RWPE1 (cell line): Measurements from ENCODE around the gene KCTD21.

Experiments
- CTCF ChIA-PET: fragments of 350-600 bp; sonication (Branson Sonifier 250); formaldehyde crosslinking; extraction: SDS; loops from one replicate; lab custom pipeline; 2021; lab: Yijun Ruan, JAX
- POLR2A ChIA-PET: fragments of 400-600 bp; formaldehyde crosslinking; extraction: SDS; loops from one replicate; lab custom pipeline; 2020; ENCODE audit warnings: antibody characterized with exemption; ENCODE audit not compliant: low non-redundant PET; lab: Yijun Ruan, JAX
- DNase-seq: peaks from one replicate; pipeline ENCODE4 v3.0.0; 2012; ENCODE audit warnings: low spot score
- H3K27ac ChIP-seq: fragments of 450-650 bp; 2 replicates; pipeline ENCODE4 v1.5.1; 2017
- TF ChIP-seq, protein P1 (sequence below): fragments of 450-650 bp; conservative IDR thresholded peaks from 2 replicates; pipeline ENCODE4 v1.5.1; 2017; ENCODE audit warnings: low read depth, mild to moderate bottlenecking

Gene KCTD21

DNA sequence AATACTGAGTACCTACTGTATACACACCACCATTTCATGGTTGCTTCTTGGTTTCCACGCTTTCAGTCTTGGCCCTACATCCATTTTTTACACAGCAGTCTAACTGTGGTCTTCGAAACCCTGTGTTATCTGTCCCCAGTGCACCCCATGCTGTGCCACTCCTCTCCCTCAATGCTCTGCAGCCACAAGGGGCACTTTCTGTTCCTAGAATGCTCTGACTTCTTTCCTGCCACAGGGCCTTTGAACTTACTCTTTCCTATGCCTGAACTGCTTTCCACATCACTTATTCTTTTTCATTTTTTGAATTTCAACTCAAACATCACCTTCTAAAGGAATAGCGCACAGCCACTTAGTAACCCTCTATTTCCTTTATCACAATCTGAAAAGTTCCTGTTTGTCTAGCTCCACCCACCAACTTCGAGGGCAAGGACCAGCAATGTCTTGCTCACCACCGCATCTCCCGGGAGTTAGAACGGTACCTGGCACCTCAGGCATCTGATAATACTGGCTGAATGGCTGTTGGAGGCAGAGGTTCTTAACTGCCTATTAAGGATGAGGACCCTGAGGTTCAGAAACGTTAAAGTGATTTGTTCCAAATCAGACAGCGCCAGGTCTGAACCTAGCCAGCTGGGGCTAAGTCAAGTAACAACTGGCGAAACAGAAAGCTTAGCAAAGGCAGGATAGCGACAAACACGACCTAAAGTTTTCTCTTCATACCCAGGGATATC is 49.6 kb downstream of the KCTD21 start:
- peak; percentile 39 for DNase-seq
- TF ChIP-seq, protein P1, sequence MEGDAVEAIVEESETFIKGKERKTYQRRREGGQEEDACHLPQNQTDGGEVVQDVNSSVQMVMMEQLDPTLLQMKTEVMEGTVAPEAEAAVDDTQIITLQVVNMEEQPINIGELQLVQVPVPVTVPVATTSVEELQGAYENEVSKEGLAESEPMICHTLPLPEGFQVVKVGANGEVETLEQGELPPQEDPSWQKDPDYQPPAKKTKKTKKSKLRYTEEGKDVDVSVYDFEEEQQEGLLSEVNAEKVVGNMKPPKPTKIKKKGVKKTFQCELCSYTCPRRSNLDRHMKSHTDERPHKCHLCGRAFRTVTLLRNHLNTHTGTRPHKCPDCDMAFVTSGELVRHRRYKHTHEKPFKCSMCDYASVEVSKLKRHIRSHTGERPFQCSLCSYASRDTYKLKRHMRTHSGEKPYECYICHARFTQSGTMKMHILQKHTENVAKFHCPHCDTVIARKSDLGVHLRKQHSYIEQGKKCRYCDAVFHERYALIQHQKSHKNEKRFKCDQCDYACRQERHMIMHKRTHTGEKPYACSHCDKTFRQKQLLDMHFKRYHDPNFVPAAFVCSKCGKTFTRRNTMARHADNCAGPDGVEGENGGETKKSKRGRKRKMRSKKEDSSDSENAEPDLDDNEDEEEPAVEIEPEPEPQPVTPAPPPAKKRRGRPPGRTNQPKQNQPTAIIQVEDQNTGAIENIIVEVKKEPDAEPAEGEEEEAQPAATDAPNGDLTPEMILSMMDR: no peak
- POLR2A ChIA-PET: no interaction called here
- H3K27ac ChIP-seq: peak overlapping the region; percentile 69
- CTCF ChIA-PET: interaction anchor here (0.9 kb wide), 1 partner anchor 425 kb away, joined by 3 read pairs; no protein-coding TSS in a partner anchor

- H3K27ac ChIP-seq: no peak overlapping the region
- CTCF ChIA-PET: no interaction called here
- POLR2A ChIA-PET: no interaction called here
- DNase-seq: peak; percentile 42
- TF ChIP-seq, protein P1: no peak
Observed at GRCh38 chr11:78138291-78138690, 50.1 kb downstream of the KCTD21 start.

- TF ChIP-seq, protein P1: no peak
- ChIA-PET POLR2A (no interaction called here), CTCF (no interaction called here)
- no peak overlapping the region for H3K27ac ChIP-seq
- no peak for DNase-seq
Observed at GRCh38 chr11:78132475-78132874, 56.0 kb downstream of the KCTD21 start.

DNA sequence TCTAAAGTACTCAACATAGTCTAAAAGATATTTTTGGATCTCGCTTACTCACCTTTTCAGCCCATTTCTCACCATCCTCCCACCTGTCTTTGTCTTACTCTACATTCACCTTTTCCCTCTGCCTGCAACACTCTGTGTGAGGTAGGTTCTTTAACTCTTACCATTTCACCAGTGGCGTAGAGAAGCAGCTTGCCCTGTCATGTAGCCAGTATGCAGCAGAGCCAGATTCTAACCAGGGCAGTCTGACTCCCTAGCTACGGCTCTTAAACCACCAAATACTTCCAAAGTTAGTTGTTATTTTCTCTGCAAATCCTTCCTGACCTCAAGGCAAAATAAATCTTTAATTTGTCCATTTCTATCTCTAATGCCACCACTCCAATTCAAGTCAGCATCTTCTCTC is 56.5 kb downstream of the KCTD21 start:
- ChIA-PET CTCF (interaction anchor here (0.6 kb wide), 1 partner anchor 382 kb away, joined by 3 read pairs; no protein-coding TSS in a partner anchor), POLR2A (no interaction called here)
- TF ChIP-seq, protein P1: no peak
- H3K27ac ChIP-seq: no peak overlapping the region
- no peak for DNase-seq

DNA sequence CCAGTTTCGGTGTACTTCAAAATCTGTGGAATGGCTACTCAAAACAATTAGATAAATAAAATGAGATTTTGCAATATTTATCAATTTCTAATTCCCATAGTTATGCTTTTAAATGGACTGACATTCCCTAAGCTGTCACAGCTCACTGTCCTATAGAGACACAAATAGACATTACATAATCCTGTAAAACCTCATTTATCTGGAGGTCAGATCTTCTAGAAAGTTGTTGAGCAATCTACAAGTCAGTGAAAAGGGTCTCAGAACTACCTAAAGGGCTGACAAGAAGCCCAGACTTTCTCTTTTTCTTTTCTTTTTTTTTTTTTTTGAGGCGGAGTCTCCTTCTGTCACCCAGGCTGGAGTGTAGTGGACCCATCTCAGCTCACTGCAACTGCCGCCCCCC is 61.0 kb downstream of the KCTD21 start:
- no peak overlapping the region for H3K27ac ChIP-seq
- no peak for DNase-seq
- TF ChIP-seq, protein P1: no peak
- POLR2A ChIA-PET: no interaction called here
- CTCF ChIA-PET: no interaction called here
